NCI-H128 (cell line): Measurements from ENCODE around the gene SLC6A2.

Experiments used
- DNase-seq: peaks from one replicate; lab custom pipeline; 2025; ENCODE audit not compliant: unreplicated experiment; lab: John Stamatoyannopoulos, UW

SLC6A2 gene

GRCh38 chr16:55647343-55647742, 8.4 kb upstream of the SLC6A2 start:
- DNase-seq = no peak

DNA sequence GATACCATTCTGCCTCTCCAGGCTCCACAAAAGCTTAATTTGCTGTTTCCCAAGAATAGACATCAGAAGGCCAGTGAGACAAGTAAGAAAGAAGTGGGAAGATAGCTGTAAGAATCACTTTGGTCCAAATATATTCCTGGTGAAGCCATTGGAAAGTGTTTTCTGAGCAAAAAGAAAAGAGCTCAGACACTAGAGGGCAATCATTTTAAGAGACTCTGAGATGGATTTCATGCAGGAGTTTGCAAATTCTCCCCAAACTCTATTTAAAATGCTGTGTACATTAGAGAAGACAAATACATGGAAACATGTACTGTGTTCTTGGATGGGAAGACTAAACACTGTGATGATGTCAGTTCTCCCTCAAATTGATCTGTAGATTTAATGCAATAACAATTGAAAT, 8.0 kb upstream of the SLC6A2 start:
- no peak for DNase-seq

GRCh38 chr16:55651841-55652824, 3.7 kb upstream of the SLC6A2 start:
- DNase-seq = no peak

DNA sequence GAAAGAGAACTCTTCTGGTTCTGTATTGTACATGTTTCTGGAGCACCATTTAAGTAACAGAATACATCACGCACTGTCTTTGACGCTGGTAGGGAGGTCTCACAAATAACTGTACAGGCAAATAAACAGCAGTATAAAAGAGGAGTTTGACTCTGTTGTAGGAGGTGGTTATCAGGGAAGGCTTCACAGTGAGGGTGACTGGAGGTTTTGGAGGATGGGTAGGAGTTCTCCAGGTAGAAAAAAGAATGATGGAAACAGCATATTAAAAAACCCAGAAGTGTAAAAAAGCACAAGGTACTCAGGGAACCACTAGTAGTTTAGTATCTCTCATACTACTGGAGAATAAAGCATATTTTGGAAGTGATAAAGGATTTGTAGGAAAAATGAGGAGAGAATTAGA, 2.7 kb upstream of the SLC6A2 start:
- DNase-seq = no peak

- no peak for DNase-seq
These were observed 349 bp upstream of the SLC6A2 start for GRCh38 chr16:55655381-55655896.

- DNase-seq = no peak
These were observed 904 bp downstream of the SLC6A2 start for GRCh38 chr16:55656691-55657092.

GRCh38 chr16:55657616-55658015, 1.8 kb downstream of the SLC6A2 start:
- DNase-seq = no peak

DNA sequence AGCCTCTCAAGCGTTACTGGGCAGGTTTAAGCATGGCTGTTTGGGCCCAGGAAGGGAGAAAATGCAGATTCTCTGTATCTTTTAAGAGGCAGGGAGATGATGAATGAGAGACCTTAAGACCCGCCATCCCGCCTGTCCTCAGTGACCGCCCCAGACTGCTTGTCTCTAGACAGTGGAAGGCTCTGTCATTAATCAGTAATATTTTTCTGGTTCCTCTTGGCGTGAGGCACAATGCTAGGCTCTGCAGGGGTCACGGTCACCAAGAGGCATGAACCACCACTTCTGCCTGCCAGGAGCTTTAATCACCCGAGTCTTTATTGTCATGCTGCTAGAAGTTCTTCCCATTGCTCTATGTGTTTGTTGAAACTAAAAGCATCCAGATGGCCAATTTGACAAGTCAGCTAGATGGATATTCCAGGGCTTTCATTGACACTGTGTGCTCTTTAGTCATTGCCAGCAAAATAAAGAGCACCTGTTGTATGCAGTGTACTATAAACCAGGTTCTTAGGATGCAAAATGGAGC, 3.2 kb downstream of the SLC6A2 start:
- no peak for DNase-seq

DNA sequence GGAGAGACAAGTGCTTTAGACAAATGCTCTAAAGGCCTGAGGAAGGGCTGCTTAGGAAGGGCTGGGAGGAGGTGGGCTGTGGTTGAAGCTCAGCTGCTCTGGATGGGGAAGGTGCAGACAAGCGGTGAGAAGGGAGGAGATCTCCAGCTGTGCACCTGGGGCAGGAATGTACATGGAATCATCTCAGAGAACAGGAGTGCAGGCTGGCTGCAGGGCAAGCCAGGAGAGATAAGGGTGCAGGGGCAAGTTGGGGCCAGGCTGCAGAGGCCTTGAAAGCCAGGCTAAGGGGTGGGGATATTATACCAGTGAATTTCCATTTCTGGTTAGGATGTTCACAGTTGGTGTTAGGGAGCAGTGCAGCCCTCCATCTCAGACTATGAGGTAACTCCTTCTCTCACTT, 4.2 kb downstream of the SLC6A2 start:
- DNase-seq = no peak

DNA sequence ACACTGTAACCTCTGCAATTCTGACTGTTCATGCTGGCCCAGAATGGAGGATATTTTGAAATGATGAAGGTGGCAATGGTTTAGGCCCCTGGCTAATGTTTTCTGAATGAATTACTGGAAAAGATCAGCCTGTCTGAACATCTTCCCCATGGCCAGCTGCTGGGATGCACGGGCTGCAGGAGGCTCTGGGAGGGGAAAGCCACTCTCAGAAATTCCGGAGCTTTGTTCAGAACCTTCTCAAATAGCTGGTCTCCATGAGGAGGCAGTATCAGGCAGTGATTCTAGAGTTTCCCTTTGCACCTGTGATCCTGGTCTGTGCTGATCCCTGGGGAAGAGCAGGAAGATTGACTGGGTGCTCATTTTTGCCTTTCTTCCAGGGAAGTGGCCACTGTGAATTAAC, 5.0 kb downstream of the SLC6A2 start:
- no peak for DNase-seq

- no peak for DNase-seq
These were observed 6.3 kb downstream of the SLC6A2 start for GRCh38 chr16:55661941-55662643.

DNA sequence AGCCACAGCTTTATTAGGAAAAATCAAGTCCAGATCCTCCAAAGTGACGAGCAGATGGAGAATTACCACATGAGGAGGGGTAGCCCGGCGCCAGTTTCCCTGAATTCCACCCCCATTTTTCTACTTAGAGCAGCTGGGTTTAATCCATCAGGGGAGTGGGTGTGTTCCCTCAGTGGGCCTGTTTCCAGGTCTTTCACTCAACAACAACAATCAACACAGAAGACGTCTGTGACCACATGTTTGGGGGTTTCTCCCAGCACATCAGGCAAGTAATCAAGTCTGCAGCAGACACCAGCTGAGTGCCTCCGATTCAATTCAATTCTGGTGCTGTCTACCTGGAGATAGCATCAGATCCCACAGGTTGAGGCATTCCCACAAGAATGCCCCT, 6.8 kb downstream of the SLC6A2 start:
- DNase-seq = no peak

- DNase-seq = no peak
These were observed 7.4 kb downstream of the SLC6A2 start for GRCh38 chr16:55663225-55663624.

DNA sequence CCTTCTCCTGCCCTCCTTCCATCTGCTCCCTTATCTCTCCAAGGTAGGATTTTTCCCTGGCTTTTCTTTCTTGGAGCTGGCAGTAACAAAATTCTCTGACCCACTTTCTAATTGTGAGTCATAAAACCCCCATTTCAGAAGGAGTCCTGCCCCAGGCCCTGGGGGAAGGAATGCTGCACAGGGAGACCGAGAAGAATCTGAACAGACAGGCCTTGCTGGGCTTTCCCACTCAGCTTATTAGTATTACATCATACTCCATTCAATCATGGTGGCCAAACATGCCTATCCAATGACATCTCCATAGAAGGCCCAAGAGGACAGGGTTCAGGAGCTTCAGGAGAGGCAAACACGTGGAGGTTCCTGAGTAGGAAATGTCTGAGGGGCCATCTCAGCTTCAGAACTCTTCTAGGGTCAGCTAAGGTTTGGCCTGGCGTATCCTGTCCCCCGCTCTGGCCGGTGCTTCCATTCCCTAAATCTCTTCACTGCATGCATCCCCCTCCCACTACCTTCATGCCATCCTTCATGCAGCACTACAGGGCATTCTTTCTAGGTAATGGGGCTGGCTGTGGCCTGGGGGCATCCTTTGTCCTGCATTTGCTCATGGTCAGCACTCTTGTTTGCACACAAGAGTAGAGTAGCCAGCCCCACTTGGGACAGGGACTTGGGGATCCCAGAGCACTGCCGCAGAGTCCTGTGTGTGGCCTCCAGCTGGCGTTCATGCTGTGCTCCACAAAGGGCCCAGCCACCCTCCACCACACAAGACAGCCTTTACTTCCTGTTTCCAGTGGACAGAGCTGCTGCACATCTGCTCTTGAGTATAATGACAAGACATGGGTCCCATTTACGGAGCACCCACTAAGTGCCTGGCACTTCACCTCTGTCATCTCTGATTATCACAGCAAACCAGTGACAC, 8.2 kb downstream of the SLC6A2 start:
- DNase-seq = no peak

GRCh38 chr16:55664786-55665407, 9.1 kb downstream of the SLC6A2 start:
- no peak for DNase-seq

- no peak for DNase-seq
These were observed 9.7 kb downstream of the SLC6A2 start for GRCh38 chr16:55665511-55665910.

DNA sequence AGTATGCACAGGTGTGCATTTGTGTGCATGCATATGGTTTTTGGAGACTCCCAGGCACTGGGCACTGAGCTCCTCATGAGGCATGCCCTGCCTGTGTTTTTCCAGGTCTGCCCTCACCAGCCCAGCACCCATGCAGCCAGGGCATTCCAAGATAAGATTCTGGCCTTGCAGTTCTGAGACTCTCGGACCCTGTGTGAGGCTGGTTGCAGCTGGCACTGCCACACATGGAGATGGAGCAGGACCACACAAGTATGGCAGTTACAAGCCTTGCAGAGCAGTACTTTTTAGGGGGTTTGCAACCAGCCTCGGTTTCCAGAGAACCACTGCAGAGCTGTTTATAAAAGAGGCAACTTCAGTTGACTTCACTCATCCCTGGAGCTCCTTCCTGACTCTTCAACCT, 10.2 kb downstream of the SLC6A2 start:
- no peak for DNase-seq

DNA sequence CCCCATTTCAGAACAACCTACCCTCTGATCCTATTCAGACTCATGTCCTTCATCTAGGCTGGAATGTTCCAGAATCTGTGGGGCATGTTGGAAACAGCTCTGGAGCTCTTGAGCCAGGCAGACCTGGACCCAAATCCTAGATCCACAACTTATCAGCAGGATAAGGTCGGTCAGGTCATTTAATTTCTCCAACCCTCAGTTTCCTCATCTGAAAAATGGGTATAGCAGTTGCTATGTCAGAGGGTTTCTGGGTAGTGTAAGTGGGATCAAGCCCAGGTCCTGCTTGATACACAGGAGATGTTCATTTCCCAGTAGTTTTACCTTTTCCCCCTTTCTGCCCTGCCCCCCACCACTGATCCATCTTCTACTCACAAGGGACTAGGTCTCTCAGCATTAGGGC, 12.0 kb downstream of the SLC6A2 start:
- no peak for DNase-seq

GRCh38 chr16:55668340-55669281, 12.8 kb downstream of the SLC6A2 start:
- DNase-seq = no peak
